ENCODE results near the gene KCNA3. TPM values are rescaled to one million over a fixed set of nuclear protein-coding genes. Genes with fewer than 3 reads are reported as not detected.

Gene KCNA3
- total RNA-seq, 1 experiment from 2014 or later, result 1.2 TPM

GRCh38 chr1:110631836-110632620 is 42.7 kb downstream of the KCNA3 start:
- no peak overlapping the region for H3K4me3 Mint-ChIP-seq
- POLR2A ChIA-PET, result no interaction called here
- H3K9me3 Mint-ChIP-seq, result no peaks in the 10 kb centered on the region
- ATAC-seq (no peak), DNase-seq (ENCODE audit: low spot score) (no peak)
- CTCF ChIA-PET, result interaction anchor here (1.6 to 3.2 kb wide), 2 partner anchors 134 to 149 kb away, joined by 7 to 18 read pairs; no protein-coding TSS in a partner anchor
- H3K27ac Mint-ChIP-seq, result no peak overlapping the region
- H3K4me1 Mint-ChIP-seq, result no peaks in the 10 kb centered on the region
- peaks cover 3% of the 10 kb centered on the region; the same call in 1 of the 2 replicates for H3K27me3 Mint-ChIP-seq (ENCODE audit: low read depth)
- no peaks in the 10 kb centered on the region for H3K36me3 Mint-ChIP-seq
- TF ChIP-seq ZNF121 (CRISPR knock-in tag; IDR thresholded peaks at IDR 0.05), result no peak
- TF ChIP-seq FOXJ3 (CRISPR knock-in tag; IDR thresholded peaks at IDR 0.05; ENCODE audit: borderline replicate concordance), result no peak
- no peak for TF ChIP-seq RORB (CRISPR knock-in tag; IDR thresholded peaks at IDR 0.05)
- TF ChIP-seq NFE2L1 (CRISPR knock-in tag; IDR thresholded peaks at IDR 0.05), result no peak
- no peak for TF ChIP-seq MXD4 (CRISPR knock-in tag; IDR thresholded peaks at IDR 0.05; ENCODE audit: borderline replicate concordance)
- TF ChIP-seq GTF2I (CRISPR knock-in tag; conservative IDR thresholded peaks at IDR 0.05), result no peak
- no peak for TF ChIP-seq HMGA2 (CRISPR knock-in tag; IDR thresholded peaks at IDR 0.05)
- no peak for TF ChIP-seq TEAD1 (CRISPR knock-in tag; IDR thresholded peaks at IDR 0.05)
- TF ChIP-seq, protein P1, sequence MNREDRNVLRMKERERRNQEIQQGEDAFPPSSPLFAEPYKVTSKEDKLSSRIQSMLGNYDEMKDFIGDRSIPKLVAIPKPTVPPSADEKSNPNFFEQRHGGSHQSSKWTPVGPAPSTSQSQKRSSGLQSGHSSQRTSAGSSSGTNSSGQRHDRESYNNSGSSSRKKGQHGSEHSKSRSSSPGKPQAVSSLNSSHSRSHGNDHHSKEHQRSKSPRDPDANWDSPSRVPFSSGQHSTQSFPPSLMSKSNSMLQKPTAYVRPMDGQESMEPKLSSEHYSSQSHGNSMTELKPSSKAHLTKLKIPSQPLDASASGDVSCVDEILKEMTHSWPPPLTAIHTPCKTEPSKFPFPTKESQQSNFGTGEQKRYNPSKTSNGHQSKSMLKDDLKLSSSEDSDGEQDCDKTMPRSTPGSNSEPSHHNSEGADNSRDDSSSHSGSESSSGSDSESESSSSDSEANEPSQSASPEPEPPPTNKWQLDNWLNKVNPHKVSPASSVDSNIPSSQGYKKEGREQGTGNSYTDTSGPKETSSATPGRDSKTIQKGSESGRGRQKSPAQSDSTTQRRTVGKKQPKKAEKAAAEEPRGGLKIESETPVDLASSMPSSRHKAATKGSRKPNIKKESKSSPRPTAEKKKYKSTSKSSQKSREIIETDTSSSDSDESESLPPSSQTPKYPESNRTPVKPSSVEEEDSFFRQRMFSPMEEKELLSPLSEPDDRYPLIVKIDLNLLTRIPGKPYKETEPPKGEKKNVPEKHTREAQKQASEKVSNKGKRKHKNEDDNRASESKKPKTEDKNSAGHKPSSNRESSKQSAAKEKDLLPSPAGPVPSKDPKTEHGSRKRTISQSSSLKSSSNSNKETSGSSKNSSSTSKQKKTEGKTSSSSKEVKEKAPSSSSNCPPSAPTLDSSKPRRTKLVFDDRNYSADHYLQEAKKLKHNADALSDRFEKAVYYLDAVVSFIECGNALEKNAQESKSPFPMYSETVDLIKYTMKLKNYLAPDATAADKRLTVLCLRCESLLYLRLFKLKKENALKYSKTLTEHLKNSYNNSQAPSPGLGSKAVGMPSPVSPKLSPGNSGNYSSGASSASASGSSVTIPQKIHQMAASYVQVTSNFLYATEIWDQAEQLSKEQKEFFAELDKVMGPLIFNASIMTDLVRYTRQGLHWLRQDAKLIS (CRISPR knock-in tag; IDR thresholded peaks at IDR 0.05; ENCODE audit: borderline replicate concordance), result no peak
- TF ChIP-seq KAT7 (CRISPR knock-in tag; IDR thresholded peaks at IDR 0.05; ENCODE audit: borderline replicate concordance), result no peak
- no peak for TF ChIP-seq NR2C2 (CRISPR knock-in tag; IDR thresholded peaks at IDR 0.05)
- TF ChIP-seq JUN (CRISPR knock-in tag; IDR thresholded peaks at IDR 0.05), result no peak
- TF ChIP-seq EMX1 (CRISPR knock-in tag; IDR thresholded peaks at IDR 0.05), result no peak
- no peak for TF ChIP-seq ZNF281 (CRISPR knock-in tag; IDR thresholded peaks at IDR 0.05)
- TF ChIP-seq ETV6 (CRISPR knock-in tag; IDR thresholded peaks at IDR 0.05), result no peak
- TF ChIP-seq STAT6 (CRISPR knock-in tag; conservative IDR thresholded peaks at IDR 0.05; ENCODE audit: low read depth), result no peak
- TF ChIP-seq, protein P2, sequence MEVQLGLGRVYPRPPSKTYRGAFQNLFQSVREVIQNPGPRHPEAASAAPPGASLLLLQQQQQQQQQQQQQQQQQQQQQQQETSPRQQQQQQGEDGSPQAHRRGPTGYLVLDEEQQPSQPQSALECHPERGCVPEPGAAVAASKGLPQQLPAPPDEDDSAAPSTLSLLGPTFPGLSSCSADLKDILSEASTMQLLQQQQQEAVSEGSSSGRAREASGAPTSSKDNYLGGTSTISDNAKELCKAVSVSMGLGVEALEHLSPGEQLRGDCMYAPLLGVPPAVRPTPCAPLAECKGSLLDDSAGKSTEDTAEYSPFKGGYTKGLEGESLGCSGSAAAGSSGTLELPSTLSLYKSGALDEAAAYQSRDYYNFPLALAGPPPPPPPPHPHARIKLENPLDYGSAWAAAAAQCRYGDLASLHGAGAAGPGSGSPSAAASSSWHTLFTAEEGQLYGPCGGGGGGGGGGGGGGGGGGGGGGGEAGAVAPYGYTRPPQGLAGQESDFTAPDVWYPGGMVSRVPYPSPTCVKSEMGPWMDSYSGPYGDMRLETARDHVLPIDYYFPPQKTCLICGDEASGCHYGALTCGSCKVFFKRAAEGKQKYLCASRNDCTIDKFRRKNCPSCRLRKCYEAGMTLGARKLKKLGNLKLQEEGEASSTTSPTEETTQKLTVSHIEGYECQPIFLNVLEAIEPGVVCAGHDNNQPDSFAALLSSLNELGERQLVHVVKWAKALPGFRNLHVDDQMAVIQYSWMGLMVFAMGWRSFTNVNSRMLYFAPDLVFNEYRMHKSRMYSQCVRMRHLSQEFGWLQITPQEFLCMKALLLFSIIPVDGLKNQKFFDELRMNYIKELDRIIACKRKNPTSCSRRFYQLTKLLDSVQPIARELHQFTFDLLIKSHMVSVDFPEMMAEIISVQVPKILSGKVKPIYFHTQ (CRISPR knock-in tag; IDR thresholded peaks at IDR 0.05), result no peak
- TF ChIP-seq, protein P3, sequence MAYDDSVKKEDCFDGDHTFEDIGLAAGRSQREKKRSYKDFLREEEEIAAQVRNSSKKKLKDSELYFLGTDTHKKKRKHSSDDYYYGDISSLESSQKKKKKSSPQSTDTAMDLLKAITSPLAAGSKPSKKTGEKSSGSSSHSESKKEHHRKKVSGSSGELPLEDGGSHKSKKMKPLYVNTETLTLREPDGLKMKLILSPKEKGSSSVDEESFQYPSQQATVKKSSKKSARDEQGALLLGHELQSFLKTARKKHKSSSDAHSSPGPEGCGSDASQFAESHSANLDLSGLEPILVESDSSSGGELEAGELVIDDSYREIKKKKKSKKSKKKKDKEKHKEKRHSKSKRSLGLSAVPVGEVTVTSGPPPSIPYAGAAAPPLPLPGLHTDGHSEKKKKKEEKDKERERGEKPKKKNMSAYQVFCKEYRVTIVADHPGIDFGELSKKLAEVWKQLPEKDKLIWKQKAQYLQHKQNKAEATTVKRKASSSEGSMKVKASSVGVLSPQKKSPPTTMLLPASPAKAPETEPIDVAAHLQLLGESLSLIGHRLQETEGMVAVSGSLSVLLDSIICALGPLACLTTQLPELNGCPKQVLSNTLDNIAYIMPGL (CRISPR knock-in tag; IDR thresholded peaks at IDR 0.05), result no peak
- TF ChIP-seq, protein P4, sequence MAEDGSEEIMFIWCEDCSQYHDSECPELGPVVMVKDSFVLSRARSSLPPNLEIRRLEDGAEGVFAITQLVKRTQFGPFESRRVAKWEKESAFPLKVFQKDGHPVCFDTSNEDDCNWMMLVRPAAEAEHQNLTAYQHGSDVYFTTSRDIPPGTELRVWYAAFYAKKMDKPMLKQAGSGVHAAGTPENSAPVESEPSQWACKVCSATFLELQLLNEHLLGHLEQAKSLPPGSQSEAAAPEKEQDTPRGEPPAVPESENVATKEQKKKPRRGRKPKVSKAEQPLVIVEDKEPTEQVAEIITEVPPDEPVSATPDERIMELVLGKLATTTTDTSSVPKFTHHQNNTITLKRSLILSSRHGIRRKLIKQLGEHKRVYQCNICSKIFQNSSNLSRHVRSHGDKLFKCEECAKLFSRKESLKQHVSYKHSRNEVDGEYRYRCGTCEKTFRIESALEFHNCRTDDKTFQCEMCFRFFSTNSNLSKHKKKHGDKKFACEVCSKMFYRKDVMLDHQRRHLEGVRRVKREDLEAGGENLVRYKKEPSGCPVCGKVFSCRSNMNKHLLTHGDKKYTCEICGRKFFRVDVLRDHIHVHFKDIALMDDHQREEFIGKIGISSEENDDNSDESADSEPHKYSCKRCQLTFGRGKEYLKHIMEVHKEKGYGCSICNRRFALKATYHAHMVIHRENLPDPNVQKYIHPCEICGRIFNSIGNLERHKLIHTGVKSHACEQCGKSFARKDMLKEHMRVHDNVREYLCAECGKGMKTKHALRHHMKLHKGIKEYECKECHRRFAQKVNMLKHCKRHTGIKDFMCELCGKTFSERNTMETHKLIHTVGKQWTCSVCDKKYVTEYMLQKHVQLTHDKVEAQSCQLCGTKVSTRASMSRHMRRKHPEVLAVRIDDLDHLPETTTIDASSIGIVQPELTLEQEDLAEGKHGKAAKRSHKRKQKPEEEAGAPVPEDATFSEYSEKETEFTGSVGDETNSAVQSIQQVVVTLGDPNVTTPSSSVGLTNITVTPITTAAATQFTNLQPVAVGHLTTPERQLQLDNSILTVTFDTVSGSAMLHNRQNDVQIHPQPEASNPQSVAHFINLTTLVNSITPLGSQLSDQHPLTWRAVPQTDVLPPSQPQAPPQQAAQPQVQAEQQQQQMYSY (CRISPR knock-in tag; IDR thresholded peaks at IDR 0.05), result no peak
